Lung (tissue), 12 donors: ENCODE data around the gene SLIT2. TPM values are rescaled to one million over a fixed set of nuclear protein-coding genes. Genes with fewer than 3 reads are reported as not detected.
A peak's percentile ranks its signal among the peaks of the same experiment; 100 is the strongest.

ENCODE experiments used
- ATAC-seq: fragments of 200-7000 bp; cut with Tn5 transposase; one replicate; pipeline ENCODE4 v1.9.1; 2020; ENCODE audit warnings: moderate number of reproducible peaks; ENCODE audit not compliant: insufficient read depth, low FRiP score
- DNase-seq, 3 donors: peaks; one replicate each; pipeline ENCODE4 v3.0.0-alpha.2; 2013 to 2017
- H3K27ac ChIP-seq, 2 donors: one replicate each; pipeline ENCODE4 v1.5.1; 2013; ENCODE audit warnings: mild to moderate bottlenecking in 2 of 2, moderate library complexity in 2 of 2, control low read depth in 1 of 2, inconsistent platforms in 1 of 2, low read depth in 1 of 2, low read length in 1 of 2
- H3K27me3 ChIP-seq, 3 donors: one replicate each; pipeline ENCODE4 v1.5.1; 2013; ENCODE audit warnings: low read length in 2 of 3; ENCODE audit not compliant: control insufficient read depth in 3 of 3, insufficient read depth in 3 of 3
- H3K36me3 ChIP-seq, 4 donors: one replicate each; pipeline ENCODE4 v1.5.1; 2013; ENCODE audit warnings: low read length in 4 of 4, mild to moderate bottlenecking in 1 of 4, moderate library complexity in 1 of 4; ENCODE audit not compliant: control insufficient read depth in 4 of 4, insufficient read depth in 4 of 4
- H3K4me1 ChIP-seq, 5 donors: one replicate each; pipeline ENCODE4 v1.5.1; 2013; ENCODE audit warnings: low read length in 5 of 5, mild to moderate bottlenecking in 2 of 5, moderate library complexity in 1 of 5; ENCODE audit not compliant: control insufficient read depth in 5 of 5, insufficient read depth in 5 of 5
- H3K4me3 ChIP-seq: one replicate; pipeline ENCODE4 v1.5.1; 2013; ENCODE audit warnings: mild to moderate bottlenecking, control low read depth, moderate library complexity
- H3K9ac ChIP-seq, 2 donors: one replicate each; pipeline ENCODE4 v1.5.1; 2013; ENCODE audit warnings: low read length in 2 of 2, control low read depth in 1 of 2; ENCODE audit not compliant: insufficient read depth in 1 of 2
- H3K9me3 ChIP-seq, 4 donors: one replicate each; pipeline ENCODE4 v1.5.1; 2013; ENCODE audit warnings: low read length in 3 of 4, mild to moderate bottlenecking in 1 of 4, moderate library complexity in 1 of 4; ENCODE audit not compliant: control insufficient read depth in 4 of 4, insufficient read depth in 3 of 4
- WGBS, 2 donors: extraction: QIAGEN DNeasy Blood & Tissue Kit; methylation state at CpG; one replicate each; pipeline ENCODE4 v1.1.7; 2013; 5-methylcytosine and 5-hydroxymethylcytosine counted together
- polyA plus RNA-seq, 2 donors: library from polyadenylated mRNA; stranded (reverse); fragments of 200-250 nt; gene quantifications; one replicate each; pipeline ENCODE4 v1.2.1, GENCODE V29; 2013
- total RNA-seq, 2 donors: library from RNA; depleted of rRNA in 1 of 2; stranded (reverse); fragments of >200 nt in 1 of 2; gene quantifications; one replicate each; pipeline ENCODE4 v1.2.1, GENCODE V29; 2014 to 2021
- TF ChIP-seq, protein P1 (sequence below): IDR thresholded peaks from 2 replicates; pipeline ENCODE4 v1.5.1; 2012; ENCODE audit warnings: mild to moderate bottlenecking; ENCODE audit errors: control extremely low read depth, extremely low read depth
- donor health status: control.
- donor health status: control.
- donor health status: Bipolar disorder and iron deficiency.
- donor health status: healthy.
- donor health status: DM: yes; HTN: yes; CAD: no.

The SLIT2 gene
- total and polyA plus RNA-seq, 4 donors, result 6.6 to 159 (median 32.4) TPM

DNA sequence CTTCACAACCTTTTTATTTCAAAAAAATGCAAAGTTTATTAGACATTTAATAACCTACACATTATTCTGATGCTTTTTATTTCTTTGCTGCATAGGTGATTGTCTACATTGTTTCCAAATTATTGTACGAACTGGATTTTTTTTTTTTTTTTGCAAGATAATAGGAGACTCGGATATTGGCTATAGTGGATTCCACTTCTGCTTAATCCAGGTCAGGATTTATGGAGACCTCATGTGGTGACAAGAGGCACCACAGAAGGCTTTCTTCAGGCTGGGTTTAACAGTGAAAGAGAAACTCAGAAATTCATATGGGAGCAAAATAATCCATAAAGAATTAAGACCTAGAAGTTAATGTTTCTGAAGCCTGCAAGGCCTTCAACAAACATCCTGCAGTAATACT, 2.4 kb upstream of the SLIT2 start:
- no peak overlapping the region for H3K27ac ChIP-seq
- peak in 2 of 3 donors; percentile 62 to 71 for DNase-seq
- peaks cover 0 to 18% (median 0%) of the 10 kb centered on the region in 4 donors for H3K36me3 ChIP-seq
- H3K27me3 ChIP-seq, result no peaks in the 10 kb centered on the region
- 18 to 23% methylated on average over 2 of the region's 2 CpGs for WGBS, 2 donors
- H3K9ac ChIP-seq, result no peak overlapping the region
- TF ChIP-seq, protein P1, sequence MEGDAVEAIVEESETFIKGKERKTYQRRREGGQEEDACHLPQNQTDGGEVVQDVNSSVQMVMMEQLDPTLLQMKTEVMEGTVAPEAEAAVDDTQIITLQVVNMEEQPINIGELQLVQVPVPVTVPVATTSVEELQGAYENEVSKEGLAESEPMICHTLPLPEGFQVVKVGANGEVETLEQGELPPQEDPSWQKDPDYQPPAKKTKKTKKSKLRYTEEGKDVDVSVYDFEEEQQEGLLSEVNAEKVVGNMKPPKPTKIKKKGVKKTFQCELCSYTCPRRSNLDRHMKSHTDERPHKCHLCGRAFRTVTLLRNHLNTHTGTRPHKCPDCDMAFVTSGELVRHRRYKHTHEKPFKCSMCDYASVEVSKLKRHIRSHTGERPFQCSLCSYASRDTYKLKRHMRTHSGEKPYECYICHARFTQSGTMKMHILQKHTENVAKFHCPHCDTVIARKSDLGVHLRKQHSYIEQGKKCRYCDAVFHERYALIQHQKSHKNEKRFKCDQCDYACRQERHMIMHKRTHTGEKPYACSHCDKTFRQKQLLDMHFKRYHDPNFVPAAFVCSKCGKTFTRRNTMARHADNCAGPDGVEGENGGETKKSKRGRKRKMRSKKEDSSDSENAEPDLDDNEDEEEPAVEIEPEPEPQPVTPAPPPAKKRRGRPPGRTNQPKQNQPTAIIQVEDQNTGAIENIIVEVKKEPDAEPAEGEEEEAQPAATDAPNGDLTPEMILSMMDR, result peak; percentile 1
- H3K4me1 ChIP-seq, result peaks cover 0 to 17% (median 0%) of the 10 kb centered on the region in 5 donors
- no peaks in the 10 kb centered on the region for H3K9me3 ChIP-seq
- no peak overlapping the region for H3K4me3 ChIP-seq
- no peak for ATAC-seq

GRCh38 chr4:20251031-20251795, 492 bp upstream of the SLIT2 start:
- H3K9me3 ChIP-seq, result no peaks in the 10 kb centered on the region
- H3K36me3 ChIP-seq, result peaks cover 0 to 34% (median 0%) of the 10 kb centered on the region in 4 donors
- TF ChIP-seq, protein P1, result no peak
- H3K4me3 ChIP-seq, result peak overlapping the region; percentile 53
- peaks cover 0 to 12% (median 0%) of the 10 kb centered on the region in 5 donors for H3K4me1 ChIP-seq
- WGBS, 2 donors, result 4% methylated on average over 25 to 35 of the region's 35 CpGs
- no peak for ATAC-seq
- H3K27ac ChIP-seq, result peak overlapping the region in 1 of 2 donors; percentile 56
- peak; percentile 19 to 75 (median 66) for DNase-seq
- H3K27me3 ChIP-seq, result no peaks in the 10 kb centered on the region
- peak overlapping the region in 1 of 2 donors; percentile 77 for H3K9ac ChIP-seq

GRCh38 chr4:20252656-20253282, 1.1 kb downstream of the SLIT2 start:
- TF ChIP-seq, protein P1, result no peak
- Histone ChIP-seq H3K4me1 (peaks cover 0 to 19% (median 4%) of the 10 kb centered on the region in 5 donors), H3K9ac (peak overlapping the region; percentile 46 to 89), H3K9me3 (no peaks in the 10 kb centered on the region), H3K36me3 (peaks cover 0 to 36% (median 1%) of the 10 kb centered on the region in 4 donors), H3K27me3 (no peaks in the 10 kb centered on the region), H3K27ac (peak overlapping the region in 1 of 2 donors; percentile 71), H3K4me3 (peak overlapping the region; percentile 48)
- ATAC-seq (peak; percentile 23), DNase-seq (peak; percentile 57 to 73 (median 65))
- 2% methylated on average over 51 to 55 of the region's 55 CpGs for WGBS, 2 donors
